Esophagus squamous epithelium (tissue), 5 donors: ENCODE results near the gene CEND1. TPM values are rescaled to one million over a fixed set of nuclear protein-coding genes. Genes with fewer than 3 reads are reported as not detected.

Experiments used
- DNase-seq: peaks from one replicate; lab custom pipeline; 2025; lab: John Stamatoyannopoulos, UW
- H3K27ac ChIP-seq, 4 donors: fragments of 200-600 bp; sonication (generic); one replicate each; pipeline ENCODE4 v1.5.1; 2016 to 2019; ENCODE audit warnings: mild to moderate bottlenecking in 1 of 4
- H3K27me3 ChIP-seq, 4 donors: fragments of 200-600 bp; sonication (generic); 1 replicate in 3 of 4; 2 replicates in 1 of 4; pipeline versions ENCODE4 v1.5.1 to v1.6.0; 2017 to 2021; ENCODE audit warnings: antibody characterized with exemption in 1 of 4
- H3K36me3 ChIP-seq, 3 donors: fragments of 200-600 bp; sonication (generic); one replicate each; pipeline ENCODE4 v1.5.1; 2016 to 2019
- H3K4me1 ChIP-seq, 3 donors: fragments of 200-600 bp; sonication (generic); one replicate each; pipeline ENCODE4 v1.5.1; 2017 to 2019
- H3K4me3 ChIP-seq, 4 donors: fragments of 200-600 bp; sonication (generic); 1 replicate in 3 of 4; 2 replicates in 1 of 4; pipeline ENCODE4 v1.5.1; 2016 to 2019; ENCODE audit warnings: mild to moderate bottlenecking in 2 of 4, moderate library complexity in 1 of 4
- H3K9me3 ChIP-seq, 3 donors: fragments of 200-600 bp; sonication (generic); one replicate each; pipeline ENCODE4 v1.5.1; 2016 to 2019
- CTCF ChIP-seq, 6 experiments: fragments of 450-650 bp in 4 of 6; fragments of 200-600 bp in 2 of 6; sonication (generic) in 2 of 6; IDR thresholded peaks; one replicate each; pipeline ENCODE4 v1.5.1; 2016 to 2019; ENCODE audit warnings: antibody characterized with exemption in 6 of 6, mild to moderate bottlenecking in 4 of 6, moderate library complexity in 4 of 6
- POLR2A ChIP-seq, 4 donors: fragments of 450-650 bp; IDR thresholded peaks; one replicate each; pipeline ENCODE4 v1.6.1; 2017; ENCODE audit warnings: antibody characterized with exemption in 4 of 4, mild to moderate bottlenecking in 4 of 4, moderate library complexity in 3 of 4
- whole genome bisulfite sequencing, 2 donors: methylation state at CpG; one replicate each; pipeline ENCODE4 v1.1.5; 2018; 5-methylcytosine and 5-hydroxymethylcytosine counted together
- intact Hi-C: fragments of 100-400 bp; cut with DNase I; formaldehyde crosslinking; loops from one replicate; pipeline ENCODE4 v1.15.0; 2022
- total RNA-seq, 4 donors: library from RNA; depleted of rRNA; stranded (reverse); fragments of >200 nt; gene quantifications; one replicate each; pipeline ENCODE4 v1.1.0, GENCODE V29; 2016
- donor health status: DM: yes; HTN: yes; CAD: no.

The CEND1 gene
- total RNA-seq, 4 donors from 2014 or later: 0.15 TPM; not detected in 3

GRCh38 chr11:786235-787083, 3.4 kb downstream of the CEND1 start:
- Histone ChIP-seq H3K27me3 (peaks cover 0 to 34% (median 3%) of the 10 kb centered on the region in 4 donors), H3K9me3 (no peaks in the 10 kb centered on the region), H3K27ac (no peak overlapping the region), H3K4me3 (no peak overlapping the region), H3K36me3 (peaks cover 0 to 3% (median 1%) of the 10 kb centered on the region in 3 donors), H3K4me1 (peaks cover 0 to 45% (median 19%) of the 10 kb centered on the region in 3 donors)
- intact Hi-C loops: no loop called here
- WGBS, 2 donors: 58 to 84% methylated on average over 4 to 7 of the region's 24 CpGs
- TF ChIP-seq POLR2A (IDR thresholded peaks at IDR 0.05): no peak
- no peak for TF ChIP-seq CTCF (IDR thresholded peaks at IDR 0.05)
- DNase-seq: no peak

- Histone ChIP-seq H3K9me3 (no peaks in the 10 kb centered on the region), H3K4me3 (peak overlapping the region in 1 of 4 donors; percentile 7), H3K4me1 (peaks cover 9 to 46% (median 20%) of the 10 kb centered on the region in 3 donors), H3K36me3 (peaks cover 0 to 14% (median 0%) of the 10 kb centered on the region in 3 donors), H3K27me3 (peaks cover 0 to 17% (median 0%) of the 10 kb centered on the region in 4 donors), H3K27ac (peak overlapping the region in 3 of 4 donors; percentile 2 to 35 (median 32))
- no peak for DNase-seq
- intact Hi-C loops: no loop called here
- TF ChIP-seq POLR2A (IDR thresholded peaks at IDR 0.05) (no peak), CTCF (IDR thresholded peaks at IDR 0.05) (peak; percentile 34 to 88 (median 70))
- 4 to 13% methylated on average over 19 to 21 of the region's 24 CpGs for WGBS, 2 donors
Observed at GRCh38 chr11:783581-784015, 6.3 kb downstream of the CEND1 start.

- no peak for TF ChIP-seq CTCF (IDR thresholded peaks at IDR 0.05)
- no peak for TF ChIP-seq POLR2A (IDR thresholded peaks at IDR 0.05)
- intact Hi-C loops: no loop called here
Observed at GRCh38 chr11:782264-783174, 7.4 kb downstream of the CEND1 start.

GRCh38 chr11:779955-780532, 9.8 kb downstream of the CEND1 start:
- Histone ChIP-seq H3K36me3 (peaks cover 0 to 14% (median 0%) of the 10 kb centered on the region in 3 donors), H3K4me1 (peaks cover 30 to 70% (median 42%) of the 10 kb centered on the region in 3 donors), H3K9me3 (no peaks in the 10 kb centered on the region), H3K27me3 (no peaks in the 10 kb centered on the region), H3K27ac (no peak overlapping the region), H3K4me3 (no peak overlapping the region)
- intact Hi-C loops: no loop called here
- TF ChIP-seq POLR2A (IDR thresholded peaks at IDR 0.05): no peak
- no peak for TF ChIP-seq CTCF (IDR thresholded peaks at IDR 0.05)
- no peak for DNase-seq
- WGBS, 2 donors: 91% methylated on average over 9 of the region's 16 CpGs; no CpG with 5 or more reads in 1 of the 2 donors

More at GRCh38 chr11:782264-783174, 7.4 kb downstream of the CEND1 start:
- Histone ChIP-seq H3K4me3 (no peak overlapping the region), H3K9me3 (no peaks in the 10 kb centered on the region), H3K27me3 (peaks cover 0 to 6% (median 0%) of the 10 kb centered on the region in 4 donors), H3K4me1 (peaks cover 16 to 52% (median 26%) of the 10 kb centered on the region in 3 donors), H3K27ac (peak overlapping the region in 2 of 4 donors; percentile 22 to 32), H3K36me3 (peaks cover 0 to 14% (median 0%) of the 10 kb centered on the region in 3 donors)
- no peak for DNase-seq
- 46 to 65% methylated on average over 12 to 21 of the region's 36 CpGs for WGBS, 2 donors
